HepG2 (cell line): ENCODE data around the gene SLC66A3. TPM values are rescaled to one million over a fixed set of nuclear protein-coding genes. Genes with fewer than 3 reads are reported as not detected.

Experiments
- ARHGAP35 ChIP-seq: sonication (generic); formaldehyde crosslinking; IDR thresholded peaks from 2 replicates; pipeline ENCODE4 v1.9.0; 2022; ENCODE audit warnings: mild to moderate bottlenecking, inconsistent platforms, moderate library complexity, missing genetic modification reagents, borderline replicate concordance
- ERF ChIP-seq: IDR thresholded peaks from 2 replicates; pipeline ENCODE4 v1.6.1; 2018; ENCODE audit warnings: missing biosample characterization, missing genetic modification reagents
- ETV6 ChIP-seq: sonication (generic); formaldehyde crosslinking; conservative IDR thresholded peaks from 2 replicates; pipeline ENCODE4 v1.4.0; 2020; ENCODE audit warnings: missing genetic modification reagents
- FOXA3 ChIP-seq: IDR thresholded peaks from 2 replicates; pipeline ENCODE4 v1.6.1; 2016; ENCODE audit warnings: missing genetic modification reagents, missing compliant biosample characterization
- KDM3A ChIP-seq: IDR thresholded peaks from 2 replicates; pipeline ENCODE4 v1.6.1; 2018; ENCODE audit warnings: low read depth, missing compliant biosample characterization
- KDM4B ChIP-seq: sonication (generic); formaldehyde crosslinking; IDR thresholded peaks from 2 replicates; pipeline ENCODE4 v1.4.0; 2020; ENCODE audit warnings: missing genetic modification reagents
- LCORL ChIP-seq, 2 experiments: fragments of 450-650 bp in 1 of 2; sonication (generic) in 1 of 2; formaldehyde crosslinking in 1 of 2; IDR thresholded peaks; 2 replicates each; pipeline versions ENCODE4 v1.5.0 to v1.6.1; 2017 to 2020; ENCODE audit warnings: antibody characterized with exemption in 1 of 2, missing genetic modification reagents in 1 of 2
- NKX3-1 ChIP-seq: sonication (generic); formaldehyde crosslinking; IDR thresholded peaks from 2 replicates; pipeline ENCODE4 v1.5.0; 2020; ENCODE audit warnings: missing genetic modification reagents
- PHF20 ChIP-seq: sonication (generic); formaldehyde crosslinking; IDR thresholded peaks from 2 replicates; pipeline ENCODE4 v1.5.0; 2020; ENCODE audit warnings: mild to moderate bottlenecking, missing genetic modification reagents
- STAG1 ChIP-seq: sonication (generic); formaldehyde crosslinking; IDR thresholded peaks from 2 replicates; pipeline ENCODE4 v1.4.0; 2020; ENCODE audit warnings: missing genetic modification reagents
- YEATS2 ChIP-seq: sonication (generic); formaldehyde crosslinking; IDR thresholded peaks from 2 replicates; pipeline ENCODE4 v1.4.0; 2020; ENCODE audit warnings: missing genetic modification reagents, borderline replicate concordance
- ZBTB34 ChIP-seq: sonication (generic); formaldehyde crosslinking; IDR thresholded peaks from 2 replicates; pipeline ENCODE4 v1.8.0; 2022; ENCODE audit warnings: mild to moderate bottlenecking, missing genetic modification reagents
- ZBTB38 ChIP-seq: sonication (generic); formaldehyde crosslinking; IDR thresholded peaks from 2 replicates; pipeline ENCODE4 v1.5.1; 2020; ENCODE audit warnings: mild to moderate bottlenecking, missing genetic modification reagents
- ZFX ChIP-seq: sonication (generic); formaldehyde crosslinking; IDR thresholded peaks from 2 replicates; pipeline ENCODE4 v1.4.0; 2020; ENCODE audit warnings: mild to moderate bottlenecking, low read depth, missing genetic modification reagents, moderate library complexity
- ZNF138 ChIP-seq: sonication (generic); formaldehyde crosslinking; IDR thresholded peaks from 2 replicates; pipeline ENCODE4 v1.5.0; 2020; ENCODE audit warnings: mild to moderate bottlenecking, low read depth, missing genetic modification reagents
- ZNF230 ChIP-seq: sonication (generic); formaldehyde crosslinking; IDR thresholded peaks from 2 replicates; pipeline ENCODE4 v1.4.0; 2020; ENCODE audit warnings: mild to moderate bottlenecking, missing genetic modification reagents
- ZNF333 ChIP-seq: sonication (generic); formaldehyde crosslinking; IDR thresholded peaks from 2 replicates; pipeline ENCODE4 v1.4.0; 2020; ENCODE audit warnings: mild to moderate bottlenecking, missing genetic modification reagents, borderline replicate concordance
- ZNF605 ChIP-seq: sonication (generic); formaldehyde crosslinking; IDR thresholded peaks from 2 replicates; pipeline ENCODE4 v1.8.0; 2022; ENCODE audit warnings: mild to moderate bottlenecking, missing genetic modification reagents
- polyA plus RNA-seq, 8 experiments: library from polyadenylated mRNA; depleted of rRNA in 3 of 8; stranded (reverse) in 7 of 8; unstranded in 1 of 8; fragments of >200 nt; fragmentation: Illumina TruSeq in 4 of 8; extraction: Trizol in 4 of 8; gene quantifications; 2 replicates each; pipeline versions ENCODE4 v1.2.1 to v1.2.3, GENCODE V29; 2011 to 2016; ENCODE audit warnings: low read depth in 4 of 8, missing spikeins in 1 of 8, mixed read lengths in 1 of 8; ENCODE audit not compliant: insufficient read depth in 1 of 8
- total RNA-seq, 5 experiments: library from RNA; depleted of rRNA; stranded (reverse); fragments of >200 nt; fragmentation: Illumina TruSeq; extraction: Trizol; gene quantifications; 2 replicates each; pipeline ENCODE4 v1.2.3, GENCODE V29; 2016; ENCODE audit warnings: low read depth in 1 of 5
- TF ChIP-seq, protein P1 (sequence below): sonication (generic); formaldehyde crosslinking; IDR thresholded peaks from 2 replicates; pipeline ENCODE4 v1.5.0; 2020; ENCODE audit warnings: missing genetic modification reagents, mild to moderate bottlenecking, borderline replicate concordance
- TF ChIP-seq, protein P2 (sequence below): sonication (generic); formaldehyde crosslinking; IDR thresholded peaks from 2 replicates; pipeline ENCODE4 v1.4.0; 2020; ENCODE audit warnings: missing genetic modification reagents, borderline replicate concordance
- TF ChIP-seq, protein P3 (sequence below): sonication (generic); formaldehyde crosslinking; IDR thresholded peaks from 2 replicates; pipeline ENCODE4 v1.4.0; 2020; ENCODE audit warnings: mild to moderate bottlenecking, missing genetic modification reagents
- TF ChIP-seq, protein P4 (sequence below): sonication (generic); formaldehyde crosslinking; IDR thresholded peaks from 2 replicates; pipeline ENCODE4 v1.4.0; 2020; ENCODE audit warnings: missing genetic modification reagents

SLC66A3 gene
- total and polyA plus RNA-seq, 2 of the 13 experiments (the other 11 are each of a cell fraction or from before 2014, with no cell fraction given): 2.2 to 3.7 TPM

- TF ChIP-seq ETV6 (CRISPR knock-in tag) (no peak; the same call in 1 of the 2 replicates), ZBTB34 (CRISPR knock-in tag) (no peak), ERF (CRISPR knock-in tag) (peak; percentile 79), ZBTB38 (0 out of 2 replicates have a peak, but pooled peaks have one; percentile 32), STAG1 (CRISPR knock-in tag) (peak; percentile 43), ZNF138 (CRISPR knock-in tag) (peak; percentile 79; the same call in 1 of the 2 replicates), ZNF605 (CRISPR knock-in tag) (peak; percentile 85), ZNF333 (CRISPR knock-in tag) (peak; percentile 74; the same call in 1 of the 2 replicates), ZFX (CRISPR knock-in tag) (peak; percentile 80), KDM4B (CRISPR knock-in tag) (peak; percentile 23; the same call in 1 of the 2 replicates), ZNF230 (CRISPR knock-in tag) (no peak), PHF20 (CRISPR knock-in tag) (peak; percentile 51; the same call in 1 of the 2 replicates), LCORL (IDR thresholded peaks at IDR 0.05) (no peak), LCORL (CRISPR knock-in tag; IDR thresholded peaks at IDR 0.05) (peak; percentile 58; the same call in 1 of the 2 replicates), ARHGAP35 (CRISPR knock-in tag) (no peak; the same call in 1 of the 2 replicates), YEATS2 (CRISPR knock-in tag) (no peak), NKX3-1 (CRISPR knock-in tag) (peak; percentile 49; the same call in 1 of the 2 replicates), KDM3A (CRISPR knock-in tag) (0 out of 2 replicates have a peak, but pooled peaks have one; percentile 30), FOXA3 (CRISPR knock-in tag) (peak; percentile 34; the same call in 1 of the 2 replicates)
- TF ChIP-seq, protein P1, sequence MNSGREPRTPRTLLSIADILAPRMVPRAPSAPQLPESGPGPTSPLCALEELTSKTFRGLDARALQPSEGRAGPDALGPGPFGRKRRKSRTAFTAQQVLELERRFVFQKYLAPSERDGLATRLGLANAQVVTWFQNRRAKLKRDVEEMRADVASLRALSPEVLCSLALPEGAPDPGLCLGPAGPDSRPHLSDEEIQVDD (CRISPR knock-in tag): 0 out of 2 replicates have a peak, but pooled peaks have one; percentile 51
- TF ChIP-seq, protein P2, sequence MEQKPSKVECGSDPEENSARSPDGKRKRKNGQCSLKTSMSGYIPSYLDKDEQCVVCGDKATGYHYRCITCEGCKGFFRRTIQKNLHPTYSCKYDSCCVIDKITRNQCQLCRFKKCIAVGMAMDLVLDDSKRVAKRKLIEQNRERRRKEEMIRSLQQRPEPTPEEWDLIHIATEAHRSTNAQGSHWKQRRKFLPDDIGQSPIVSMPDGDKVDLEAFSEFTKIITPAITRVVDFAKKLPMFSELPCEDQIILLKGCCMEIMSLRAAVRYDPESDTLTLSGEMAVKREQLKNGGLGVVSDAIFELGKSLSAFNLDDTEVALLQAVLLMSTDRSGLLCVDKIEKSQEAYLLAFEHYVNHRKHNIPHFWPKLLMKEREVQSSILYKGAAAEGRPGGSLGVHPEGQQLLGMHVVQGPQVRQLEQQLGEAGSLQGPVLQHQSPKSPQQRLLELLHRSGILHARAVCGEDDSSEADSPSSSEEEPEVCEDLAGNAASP: peak; percentile 61; the same call in 1 of the 2 replicates
- TF ChIP-seq, protein P3, sequence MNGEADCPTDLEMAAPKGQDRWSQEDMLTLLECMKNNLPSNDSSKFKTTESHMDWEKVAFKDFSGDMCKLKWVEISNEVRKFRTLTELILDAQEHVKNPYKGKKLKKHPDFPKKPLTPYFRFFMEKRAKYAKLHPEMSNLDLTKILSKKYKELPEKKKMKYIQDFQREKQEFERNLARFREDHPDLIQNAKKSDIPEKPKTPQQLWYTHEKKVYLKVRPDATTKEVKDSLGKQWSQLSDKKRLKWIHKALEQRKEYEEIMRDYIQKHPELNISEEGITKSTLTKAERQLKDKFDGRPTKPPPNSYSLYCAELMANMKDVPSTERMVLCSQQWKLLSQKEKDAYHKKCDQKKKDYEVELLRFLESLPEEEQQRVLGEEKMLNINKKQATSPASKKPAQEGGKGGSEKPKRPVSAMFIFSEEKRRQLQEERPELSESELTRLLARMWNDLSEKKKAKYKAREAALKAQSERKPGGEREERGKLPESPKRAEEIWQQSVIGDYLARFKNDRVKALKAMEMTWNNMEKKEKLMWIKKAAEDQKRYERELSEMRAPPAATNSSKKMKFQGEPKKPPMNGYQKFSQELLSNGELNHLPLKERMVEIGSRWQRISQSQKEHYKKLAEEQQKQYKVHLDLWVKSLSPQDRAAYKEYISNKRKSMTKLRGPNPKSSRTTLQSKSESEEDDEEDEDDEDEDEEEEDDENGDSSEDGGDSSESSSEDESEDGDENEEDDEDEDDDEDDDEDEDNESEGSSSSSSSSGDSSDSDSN: peak; percentile 98
- TF ChIP-seq, protein P4, sequence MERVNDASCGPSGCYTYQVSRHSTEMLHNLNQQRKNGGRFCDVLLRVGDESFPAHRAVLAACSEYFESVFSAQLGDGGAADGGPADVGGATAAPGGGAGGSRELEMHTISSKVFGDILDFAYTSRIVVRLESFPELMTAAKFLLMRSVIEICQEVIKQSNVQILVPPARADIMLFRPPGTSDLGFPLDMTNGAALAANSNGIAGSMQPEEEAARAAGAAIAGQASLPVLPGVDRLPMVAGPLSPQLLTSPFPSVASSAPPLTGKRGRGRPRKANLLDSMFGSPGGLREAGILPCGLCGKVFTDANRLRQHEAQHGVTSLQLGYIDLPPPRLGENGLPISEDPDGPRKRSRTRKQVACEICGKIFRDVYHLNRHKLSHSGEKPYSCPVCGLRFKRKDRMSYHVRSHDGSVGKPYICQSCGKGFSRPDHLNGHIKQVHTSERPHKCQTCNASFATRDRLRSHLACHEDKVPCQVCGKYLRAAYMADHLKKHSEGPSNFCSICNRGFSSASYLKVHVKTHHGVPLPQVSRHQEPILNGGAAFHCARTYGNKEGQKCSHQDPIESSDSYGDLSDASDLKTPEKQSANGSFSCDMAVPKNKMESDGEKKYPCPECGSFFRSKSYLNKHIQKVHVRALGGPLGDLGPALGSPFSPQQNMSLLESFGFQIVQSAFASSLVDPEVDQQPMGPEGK (CRISPR knock-in tag): peak; percentile 40; the same call in 1 of the 2 replicates
Observed at GRCh38 chr2:11155381-11156035, at the start of gene SLC66A3 (continued).
